HG03196 (cell line): Measurements from ENCODE around the gene TCF12.
"Not testable (repeated sequence)": the region's sequence is repeated elsewhere in the genome, so short reads cannot be mapped to it uniquely, and the experiment has no call there.

Experiments used
- ATAC-seq: cut with Tn5 transposase; IDR thresholded peaks from one replicate; pipeline ENCODE4 v1.9.1; 2021; ENCODE audit not compliant: unreplicated experiment

TCF12 gene

DNA sequence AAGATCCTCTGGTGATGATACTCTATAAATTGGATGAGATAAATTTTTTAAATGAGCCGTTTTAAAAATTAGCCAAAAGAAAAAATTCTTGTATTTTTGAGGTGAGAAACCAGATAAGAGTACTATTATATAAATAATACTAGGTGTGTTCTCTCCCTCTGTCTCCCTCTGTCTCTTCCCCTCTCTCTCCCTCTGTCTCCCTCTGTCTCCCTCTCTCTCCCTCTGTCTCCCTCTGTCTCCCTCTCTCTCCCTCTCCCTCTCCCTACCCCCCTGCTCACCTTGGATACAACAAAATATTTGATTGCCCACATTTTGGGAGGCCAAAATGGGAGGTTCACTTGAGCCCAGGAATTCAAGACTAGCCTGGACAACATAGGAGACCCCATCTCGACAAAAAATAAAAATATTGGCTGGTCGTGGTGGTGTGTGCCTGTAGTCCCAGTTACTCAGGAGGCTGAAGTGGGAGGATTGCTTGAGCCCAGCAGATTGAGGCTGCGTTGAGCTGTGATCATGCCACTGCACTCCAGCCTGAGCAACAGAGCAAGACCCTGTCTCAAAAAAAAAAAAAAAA, 168.5 kb downstream of the TCF12 start:
- no peak for ATAC-seq

DNA sequence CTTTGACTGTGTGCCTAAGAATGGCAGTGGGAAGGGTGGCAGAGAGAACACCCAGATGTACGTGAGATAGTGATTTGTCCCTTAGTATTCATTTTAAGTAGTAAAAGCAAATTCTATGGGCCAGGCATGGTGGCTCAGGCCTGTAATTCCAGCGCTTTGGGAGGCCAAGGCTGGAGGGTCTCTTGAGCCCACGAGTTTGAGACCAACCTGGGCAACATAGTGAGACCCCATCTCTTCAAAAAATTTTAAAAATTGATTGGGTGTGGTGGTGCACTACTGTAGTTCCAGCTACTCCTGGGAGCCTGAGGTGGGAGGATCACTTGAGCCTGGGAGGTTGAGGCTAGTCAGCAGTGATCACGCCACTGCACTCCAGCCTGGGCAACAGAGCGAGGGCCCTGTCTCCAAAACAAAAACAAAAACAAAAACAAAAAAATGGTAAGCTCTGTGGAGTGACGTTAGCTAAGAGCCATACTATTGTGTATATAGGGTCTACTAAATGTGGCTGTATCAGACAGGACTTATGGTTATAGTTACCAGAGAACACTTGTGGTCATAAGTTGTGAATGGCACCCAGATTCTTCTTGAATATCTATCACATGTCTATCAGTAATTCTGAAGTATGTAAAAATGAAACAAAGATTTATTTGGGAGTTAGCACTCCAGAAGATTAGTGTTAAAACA, 171.5 kb downstream of the TCF12 start:
- no peak for ATAC-seq

DNA sequence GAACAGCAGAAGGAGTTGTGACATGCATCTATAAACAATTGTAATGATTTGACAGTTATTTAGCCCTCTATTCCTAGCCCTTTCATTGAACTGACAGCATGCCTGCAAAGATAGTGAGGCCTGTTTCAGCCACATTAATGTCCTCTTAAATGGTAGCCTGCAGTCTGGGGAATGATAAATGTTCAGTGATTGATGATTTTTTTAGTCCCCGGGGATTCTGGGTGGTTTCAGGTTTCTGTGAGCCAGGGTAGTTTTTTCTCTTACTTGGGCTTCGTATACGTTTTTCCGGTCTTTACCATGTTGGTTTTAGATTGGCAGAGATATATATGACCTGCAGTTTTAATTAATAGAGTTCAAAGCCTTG, 172.0 kb downstream of the TCF12 start:
- ATAC-seq = no peak

DNA sequence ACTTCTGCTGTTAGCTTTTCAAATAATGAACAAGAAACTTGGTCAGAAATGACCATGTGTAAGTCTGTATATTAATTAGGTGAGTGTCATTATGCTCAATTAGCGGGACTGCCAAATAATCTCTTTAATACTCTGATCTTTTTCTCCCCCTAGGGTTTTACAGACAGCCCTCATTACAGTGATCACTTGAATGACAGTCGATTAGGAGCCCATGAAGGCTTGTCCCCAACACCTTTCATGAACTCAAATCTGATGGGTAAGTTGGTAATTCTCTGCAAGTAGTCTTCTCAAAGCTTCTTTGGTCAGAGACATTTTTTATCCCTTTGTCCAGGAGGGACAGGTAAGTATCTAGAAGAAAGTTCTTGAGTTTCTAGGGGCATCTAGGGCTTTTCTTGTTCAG, 173.2 kb downstream of the TCF12 start:
- ATAC-seq = no peak

DNA sequence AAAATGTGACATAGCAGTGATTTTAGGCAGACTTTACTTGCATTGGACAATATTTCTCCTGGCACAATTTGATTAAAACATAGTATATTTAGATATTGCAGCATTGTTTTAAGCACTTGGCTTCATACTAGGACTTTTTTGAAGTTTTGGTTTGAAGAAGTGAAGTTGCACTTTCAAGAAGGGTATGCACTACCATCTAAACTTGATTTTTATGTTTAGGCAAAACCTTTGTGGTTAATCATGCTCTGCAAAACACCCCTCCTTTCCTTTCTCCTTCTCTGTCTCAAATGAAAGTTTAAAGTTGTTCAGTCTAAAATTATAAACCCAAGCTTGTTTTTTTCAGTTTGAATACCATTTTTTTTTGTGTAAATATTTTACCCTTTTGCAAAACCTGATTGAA, 173.8 kb downstream of the TCF12 start:
- no peak for ATAC-seq

DNA sequence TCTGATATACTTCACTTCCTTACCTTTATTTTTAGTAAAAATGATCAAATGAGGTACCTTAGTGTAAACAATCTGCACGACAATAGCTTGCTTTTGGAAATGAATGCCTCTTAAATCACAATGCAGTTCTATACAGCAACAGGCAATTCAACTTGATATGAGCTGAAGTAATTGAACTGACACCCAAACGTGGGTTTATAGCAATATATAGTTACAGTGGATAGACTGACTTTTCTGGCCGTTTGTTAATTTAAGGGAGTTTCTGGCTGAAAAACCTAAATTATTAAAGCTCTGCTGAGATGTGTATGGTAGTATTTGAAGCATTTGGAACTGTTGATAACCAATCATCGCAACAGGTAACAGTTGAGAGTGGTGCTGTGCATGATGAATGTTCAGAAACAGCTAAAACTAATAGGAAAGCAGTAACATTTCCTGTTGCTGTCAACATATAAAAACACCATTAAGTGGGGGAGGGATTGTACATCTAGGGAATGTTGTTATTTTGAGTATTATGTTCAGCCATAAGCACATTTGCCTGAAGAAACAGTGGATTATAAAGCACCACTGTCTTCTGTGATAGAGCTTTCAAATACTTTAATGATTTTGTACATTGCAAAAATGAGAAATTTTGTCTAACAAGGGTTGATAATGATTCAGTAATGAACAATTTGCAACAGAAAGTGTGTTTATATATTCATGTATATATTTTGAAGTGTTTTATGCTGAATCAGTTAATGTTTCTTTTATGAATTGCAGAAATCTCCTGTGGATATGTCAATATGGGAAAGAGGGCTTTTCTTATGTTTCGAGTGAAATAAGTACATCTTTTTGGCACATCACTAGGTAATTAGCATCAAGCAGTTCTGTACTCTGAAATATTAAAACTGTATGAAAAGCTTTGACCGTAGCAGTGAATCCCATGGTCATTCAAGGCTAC, 176.1 kb downstream of the TCF12 start:
- ATAC-seq = no peak

DNA sequence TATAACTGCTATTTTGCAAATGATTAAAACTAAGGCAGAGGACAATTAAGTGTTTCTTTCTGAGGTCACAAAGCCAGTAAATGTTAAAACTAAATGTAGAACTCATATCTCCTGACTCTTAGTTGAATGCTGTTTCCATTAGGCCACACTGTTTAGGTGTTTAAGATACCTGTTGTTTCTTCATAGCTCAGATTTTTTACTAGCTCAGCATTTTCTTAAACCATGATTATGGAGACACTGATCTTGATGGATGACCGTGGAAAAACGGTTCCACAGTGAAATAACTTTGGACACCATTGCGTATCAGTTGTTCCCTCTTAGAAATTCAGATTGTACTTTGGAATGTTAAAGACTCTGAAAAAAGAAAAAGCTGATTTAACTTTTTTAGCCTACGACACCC, 177.5 kb downstream of the TCF12 start:
- no peak for ATAC-seq

DNA sequence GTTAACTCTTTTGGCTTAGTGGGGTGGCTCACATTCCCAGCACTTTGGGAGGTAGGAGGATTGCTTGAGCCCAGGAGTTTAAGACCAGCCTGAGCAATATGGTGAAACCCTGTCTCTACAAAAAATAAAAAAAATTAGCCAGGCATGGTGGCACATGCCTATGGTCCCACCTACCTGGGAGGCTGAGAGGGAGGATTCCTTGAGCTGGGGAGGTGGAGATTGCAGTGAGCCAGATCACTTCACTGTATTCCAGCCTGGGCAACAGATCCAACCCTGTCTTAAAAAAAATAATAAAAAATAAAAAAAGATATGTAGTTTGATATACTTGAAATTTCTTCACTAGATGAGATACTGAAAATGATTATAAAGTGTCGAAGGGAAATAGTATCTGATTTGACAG, 178.8 kb downstream of the TCF12 start:
- no peak for ATAC-seq

DNA sequence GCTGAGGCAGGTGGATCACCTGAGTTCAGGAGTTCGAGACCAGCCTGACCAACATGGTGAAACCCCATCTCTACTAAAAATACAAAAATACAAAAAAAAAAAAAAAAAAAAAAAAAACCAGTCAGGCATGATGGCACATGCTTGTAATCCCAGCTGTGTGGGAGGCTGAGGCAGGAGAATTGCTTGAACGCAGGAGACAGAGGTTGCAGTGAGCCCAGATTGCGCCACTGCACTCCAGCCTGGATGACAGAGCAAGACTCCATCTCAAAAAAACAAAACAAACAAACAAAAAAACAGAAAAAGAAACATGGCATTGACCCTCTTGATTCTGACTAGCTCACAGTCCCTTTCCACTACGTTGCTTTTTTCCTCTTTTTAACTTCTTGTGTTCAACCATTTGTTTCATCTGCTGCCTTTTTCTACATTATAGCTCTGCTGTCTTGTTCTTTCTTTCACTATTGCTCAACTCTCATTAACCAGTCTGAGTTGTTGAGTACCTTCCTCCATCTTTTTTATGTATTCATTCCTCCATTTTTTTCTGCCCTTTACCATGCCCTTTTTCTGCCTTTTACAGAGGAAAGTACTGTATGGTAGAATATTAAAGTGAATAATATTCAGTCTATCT, 179.6 kb downstream of the TCF12 start:
- not testable (repeated sequence) for ATAC-seq

DNA sequence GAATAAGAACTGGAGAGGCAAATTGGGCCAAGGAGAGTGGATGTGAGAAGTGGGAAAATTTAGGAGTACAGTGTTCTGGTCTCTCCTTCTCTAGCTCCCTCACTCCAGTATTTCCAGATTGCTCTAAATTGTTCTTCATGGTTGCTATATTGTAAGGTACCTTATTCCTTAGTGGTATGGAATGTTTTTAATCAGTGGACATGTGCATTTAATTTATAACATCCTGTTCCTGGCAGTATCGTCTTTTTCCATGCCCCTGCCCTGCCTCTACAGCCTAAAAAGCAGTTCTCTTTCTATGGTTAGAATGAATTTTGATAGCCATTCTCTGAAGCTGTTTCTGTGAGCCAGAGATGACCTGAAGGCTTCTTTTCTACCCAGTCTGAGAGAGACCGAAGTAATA, 180.5 kb downstream of the TCF12 start:
- no peak for ATAC-seq

DNA sequence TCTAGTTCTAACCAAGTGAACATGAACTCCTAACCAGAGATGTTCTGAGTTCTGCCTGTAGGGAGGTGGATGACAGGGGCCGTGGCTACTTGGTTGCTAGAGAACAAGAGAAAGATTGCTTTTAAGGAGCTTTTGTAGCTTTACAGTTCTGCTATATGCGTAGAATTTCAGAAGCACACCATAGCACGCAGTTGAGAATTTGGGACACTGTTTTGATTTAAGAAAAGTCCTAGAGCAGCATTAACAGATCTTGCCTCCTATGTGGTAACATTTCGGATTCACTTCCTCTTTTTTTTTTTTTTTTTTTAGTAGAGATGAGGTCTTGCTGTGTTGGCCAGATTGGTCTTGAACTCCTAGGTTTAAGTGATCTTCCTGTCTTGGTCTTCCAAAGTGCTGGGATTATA, 181.7 kb downstream of the TCF12 start:
- ATAC-seq = no peak

DNA sequence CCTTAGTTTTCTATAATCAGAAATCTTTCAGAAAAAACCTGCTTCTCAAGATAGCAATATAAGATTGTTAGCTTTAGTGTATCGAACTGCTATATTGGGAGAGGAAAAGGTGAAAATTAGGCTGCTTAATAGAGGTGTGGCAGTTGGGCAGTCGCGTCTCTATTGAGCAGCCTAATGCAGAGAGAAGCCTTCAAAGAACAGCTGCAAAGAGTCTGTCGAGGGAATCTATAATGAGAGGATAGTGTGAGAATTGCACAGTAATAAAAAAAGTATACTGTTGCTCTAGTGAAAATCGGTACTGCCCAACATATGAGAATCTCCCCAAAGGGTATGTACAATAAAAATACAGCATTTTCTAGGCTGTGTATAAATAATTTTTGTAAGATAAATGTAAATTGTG, 184.4 kb downstream of the TCF12 start:
- no peak for ATAC-seq

DNA sequence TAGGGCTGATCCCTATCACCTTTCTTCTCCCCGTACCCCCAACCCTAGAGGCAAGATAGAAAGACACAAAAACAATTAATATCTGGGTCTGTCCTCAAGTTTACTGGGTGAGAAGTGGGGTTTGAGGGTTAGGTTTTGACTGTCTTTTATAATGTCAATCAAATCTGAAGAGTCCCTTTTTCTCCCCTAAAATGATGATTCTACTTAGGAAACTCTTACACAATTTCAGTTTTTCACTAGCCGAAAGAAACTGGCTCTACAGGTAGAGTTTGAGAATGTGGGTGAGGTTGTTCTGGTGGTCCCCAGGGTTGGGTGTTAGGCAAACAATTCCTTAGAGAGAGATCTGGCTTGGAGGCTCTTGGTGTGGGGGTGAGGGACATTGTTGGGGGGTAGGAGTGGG, 189.9 kb downstream of the TCF12 start:
- no peak for ATAC-seq

DNA sequence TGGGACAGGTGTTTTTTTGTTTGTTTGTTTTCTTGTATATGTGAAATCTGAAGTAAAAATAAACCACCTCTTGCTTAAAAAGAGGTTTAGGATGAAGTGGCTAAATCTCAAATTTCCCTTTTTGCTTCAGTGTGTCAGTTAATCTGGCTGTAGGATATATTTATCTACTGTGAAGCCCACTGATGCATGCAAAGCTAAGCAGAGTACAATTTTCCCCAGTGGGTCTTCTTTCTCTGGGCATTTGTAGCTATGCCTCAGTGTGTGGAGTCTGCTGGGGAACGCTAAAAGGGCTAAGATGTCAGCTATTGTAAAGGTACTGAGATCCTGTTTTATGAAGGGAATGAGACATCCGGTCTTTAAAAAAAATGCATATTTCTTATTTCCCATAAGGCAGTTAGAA, 190.6 kb downstream of the TCF12 start:
- no peak for ATAC-seq

DNA sequence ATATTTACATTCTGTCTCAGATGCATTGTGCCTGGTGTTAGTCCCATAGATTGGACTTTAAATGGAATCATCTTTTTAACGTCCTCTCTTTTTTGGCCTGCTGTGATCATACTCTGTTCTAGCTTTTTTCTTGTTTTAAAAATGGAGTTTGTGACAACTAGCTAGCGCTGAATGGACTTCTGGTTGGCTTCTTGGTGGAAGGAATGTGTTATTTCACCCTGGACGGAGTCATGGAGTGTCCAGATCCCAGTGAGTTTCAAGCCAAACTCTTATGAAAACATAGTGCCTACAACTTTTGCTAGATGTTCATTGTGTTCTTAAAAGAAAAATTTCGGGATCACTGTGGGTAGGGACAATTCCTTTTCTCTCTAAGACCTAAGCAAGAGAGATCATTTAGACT, 192.6 kb downstream of the TCF12 start:
- no peak for ATAC-seq

DNA sequence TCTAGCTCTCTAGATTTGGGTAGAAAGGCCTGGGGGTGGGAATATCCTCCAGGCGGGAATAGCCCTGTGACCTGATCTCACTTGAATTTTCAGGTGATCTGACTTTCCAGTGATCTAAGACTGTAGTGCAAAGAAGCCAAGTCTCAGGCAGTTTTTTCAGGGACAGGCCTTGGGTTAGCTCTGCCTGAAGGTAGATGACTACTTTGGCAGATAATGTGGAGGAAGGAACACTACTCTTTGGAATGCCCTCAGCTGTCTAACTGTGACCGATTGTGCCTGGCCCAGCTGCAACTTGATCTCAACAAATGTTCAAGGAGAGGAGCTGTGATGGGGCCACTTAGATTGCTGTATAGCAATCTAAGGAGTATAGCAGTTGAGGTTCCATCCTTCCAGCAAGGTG, 193.7 kb downstream of the TCF12 start:
- no peak for ATAC-seq

DNA sequence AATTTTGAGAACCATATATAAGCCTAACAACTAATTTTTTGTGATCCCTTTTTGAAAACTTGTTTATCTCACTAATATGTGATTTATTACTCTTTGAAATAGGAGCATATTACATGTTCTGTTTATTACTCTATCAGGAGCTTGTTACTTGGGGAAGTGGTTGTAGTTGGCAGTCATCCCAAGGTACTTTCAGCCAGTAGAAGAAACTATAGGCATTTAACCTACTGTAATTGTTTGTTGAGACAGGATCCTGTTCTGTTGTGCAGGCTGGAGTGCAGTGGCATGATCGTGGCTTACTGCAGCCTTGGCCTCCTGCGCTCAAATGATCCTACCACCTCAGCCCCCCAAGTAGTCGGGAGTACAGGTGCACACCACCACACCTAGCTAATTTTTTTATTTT, 195.6 kb downstream of the TCF12 start:
- no peak for ATAC-seq

DNA sequence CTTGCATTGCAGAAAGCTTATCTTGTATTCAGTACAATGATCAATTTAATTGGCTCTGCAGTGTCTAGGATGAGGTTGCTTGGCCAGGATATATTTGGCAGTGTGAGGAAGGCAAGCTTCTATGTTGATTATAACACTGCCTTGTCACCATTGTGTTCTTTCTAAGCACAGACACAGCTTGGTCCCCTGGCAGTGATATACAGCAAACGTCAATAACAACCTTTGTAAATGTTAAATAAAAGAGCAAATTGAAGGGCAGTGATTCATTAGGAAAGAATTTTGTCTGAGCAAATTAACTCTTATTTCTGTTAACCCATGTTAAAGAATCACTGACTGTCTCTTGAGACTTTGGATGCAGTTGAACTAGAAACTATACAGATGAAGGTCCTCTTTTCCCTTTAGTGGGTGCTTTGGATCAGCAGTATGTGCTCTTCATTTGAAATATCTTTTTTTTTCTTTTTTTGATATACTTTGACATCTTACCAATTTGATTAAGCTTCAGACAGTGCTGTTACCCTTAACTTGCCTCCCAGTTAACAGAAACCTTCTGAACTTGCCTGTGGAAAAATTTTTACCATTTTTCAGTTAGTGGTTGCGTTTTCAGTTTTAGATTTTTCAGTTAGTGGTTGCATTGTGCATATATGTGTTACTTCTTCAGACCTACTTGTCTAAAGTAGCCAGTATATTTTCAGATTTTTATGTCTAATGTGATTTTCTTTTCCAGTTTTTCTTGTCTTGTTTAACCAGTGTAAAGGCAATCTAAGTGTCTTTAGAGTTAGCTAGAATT, 199.8 kb downstream of the TCF12 start:
- no peak for ATAC-seq

DNA sequence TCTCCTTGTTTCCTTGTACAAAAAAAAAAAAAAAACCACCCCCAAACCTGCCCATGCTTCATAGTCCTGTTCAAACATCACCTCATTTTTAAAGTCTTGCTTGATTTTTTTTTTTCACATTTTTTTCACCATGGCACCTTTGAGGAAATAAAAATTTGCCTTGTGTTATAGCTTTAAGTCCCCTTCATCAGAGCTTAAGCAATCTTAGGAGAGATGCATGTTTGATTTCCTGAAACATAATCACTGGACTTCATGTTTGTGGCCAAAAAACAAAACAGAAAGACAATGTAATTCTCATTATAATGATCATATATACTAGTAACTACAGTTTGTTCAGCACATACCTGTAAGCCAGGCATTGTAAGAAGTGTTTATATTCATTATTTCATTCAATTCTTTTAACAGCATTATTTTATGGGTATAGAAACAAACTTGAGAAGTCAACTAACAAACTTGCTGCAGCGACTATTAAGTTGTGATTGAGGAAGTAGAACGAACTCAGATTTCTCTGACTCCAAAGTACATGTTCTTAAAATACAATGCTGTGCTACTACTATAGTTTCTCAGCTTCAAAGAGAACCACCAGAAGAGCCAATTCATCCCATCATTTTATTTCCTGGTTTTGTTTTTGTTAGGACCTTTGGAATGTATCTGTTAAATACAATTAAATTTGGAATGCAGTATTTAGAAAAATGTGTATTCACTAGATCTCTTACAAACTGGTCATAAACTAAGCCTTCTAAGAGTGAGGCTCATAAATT, 203.8 kb downstream of the TCF12 start:
- ATAC-seq = no peak

DNA sequence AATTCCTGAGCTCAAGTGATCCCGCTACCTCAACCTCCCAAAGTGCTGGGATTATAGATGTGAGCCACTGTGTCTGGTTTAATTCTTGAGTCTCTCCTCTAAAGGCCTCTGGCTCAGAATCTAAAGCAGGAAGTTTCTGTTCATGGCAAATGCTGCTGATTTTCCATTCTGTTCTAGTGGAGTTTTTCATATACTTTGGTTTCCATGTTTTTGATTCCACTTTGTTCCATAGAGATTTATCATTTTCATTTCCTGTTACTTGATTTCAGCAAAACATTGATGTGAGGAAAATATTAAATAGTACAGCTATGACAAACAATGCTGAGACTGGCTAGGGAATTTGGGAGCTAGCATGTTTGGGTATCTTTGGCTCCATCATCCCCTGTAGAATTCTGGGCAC, 205.6 kb downstream of the TCF12 start:
- no peak for ATAC-seq
